SH-SY5Y (cell line): Measurements from ENCODE around the gene C10orf95.

ENCODE experiments used
- GATA2 ChIP-seq: IDR thresholded peaks from 2 replicates; pipeline ENCODE4 v1.6.1; 2011; ENCODE audit warnings: mild to moderate bottlenecking, low read depth, low read length
- GATA3 ChIP-seq: IDR thresholded peaks from 2 replicates; pipeline ENCODE4 v1.6.1; 2011; ENCODE audit warnings: low read depth, mild to moderate bottlenecking, low read length, moderate library complexity

- no peak for TF ChIP-seq GATA2
- no peak for TF ChIP-seq GATA3
Observed at GRCh38 chr10:102465466-102465865, 14.1 kb upstream of the C10orf95 start.
